ENCODE results near the gene TMEM190. TPM values are rescaled to one million over a fixed set of nuclear protein-coding genes. Genes with fewer than 3 reads are reported as not detected.

TMEM190 gene
- total and polyA plus RNA-seq, 10 of the 15 experiments (the other 5 are each of a cell fraction or from before 2014, with no cell fraction given): not detected

DNA sequence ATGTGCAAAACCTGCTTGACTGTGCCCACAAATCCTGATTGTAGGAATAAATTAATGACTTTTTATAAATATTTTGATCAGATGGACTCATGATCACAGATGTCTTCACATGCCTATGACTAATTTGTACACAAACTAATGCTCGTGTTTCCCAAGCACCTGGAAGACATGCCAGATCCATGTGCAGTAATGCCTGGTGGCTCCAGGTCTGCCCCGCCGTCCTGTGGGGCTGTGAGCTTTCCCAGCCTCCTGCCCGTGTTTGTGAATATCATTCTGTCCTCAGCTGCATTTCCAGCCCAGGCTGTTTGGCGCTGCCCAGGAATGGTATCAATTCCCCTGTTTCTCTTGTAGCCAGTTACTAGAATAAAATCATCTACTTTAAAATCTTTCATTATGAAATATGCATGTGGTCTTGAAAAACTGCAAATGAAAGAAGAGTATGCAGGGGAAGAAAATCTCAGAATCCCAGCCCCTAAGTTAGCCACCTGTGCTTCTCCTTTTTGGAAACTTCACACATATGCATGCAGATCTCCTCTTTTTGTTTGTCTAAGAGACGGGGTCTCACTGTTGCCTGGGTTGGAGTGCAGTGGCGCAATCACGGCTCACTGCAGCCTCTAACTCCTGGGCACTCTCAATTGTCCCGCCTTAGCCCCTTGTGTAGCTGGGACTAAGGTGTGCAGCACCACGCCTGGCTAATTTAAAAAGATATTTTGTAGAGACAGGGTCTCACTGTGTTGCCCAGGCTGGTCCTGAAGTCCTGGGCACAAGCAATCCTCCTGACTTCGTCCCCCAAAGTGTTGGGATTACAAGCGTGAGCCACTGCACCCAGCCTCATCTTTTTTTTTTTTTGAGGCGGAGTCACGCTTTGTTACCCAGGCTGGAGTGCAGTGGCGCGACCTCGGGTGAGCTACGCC, 15.3 kb downstream of the TMEM190 start (continued):
- TF ChIP-seq, protein P1, sequence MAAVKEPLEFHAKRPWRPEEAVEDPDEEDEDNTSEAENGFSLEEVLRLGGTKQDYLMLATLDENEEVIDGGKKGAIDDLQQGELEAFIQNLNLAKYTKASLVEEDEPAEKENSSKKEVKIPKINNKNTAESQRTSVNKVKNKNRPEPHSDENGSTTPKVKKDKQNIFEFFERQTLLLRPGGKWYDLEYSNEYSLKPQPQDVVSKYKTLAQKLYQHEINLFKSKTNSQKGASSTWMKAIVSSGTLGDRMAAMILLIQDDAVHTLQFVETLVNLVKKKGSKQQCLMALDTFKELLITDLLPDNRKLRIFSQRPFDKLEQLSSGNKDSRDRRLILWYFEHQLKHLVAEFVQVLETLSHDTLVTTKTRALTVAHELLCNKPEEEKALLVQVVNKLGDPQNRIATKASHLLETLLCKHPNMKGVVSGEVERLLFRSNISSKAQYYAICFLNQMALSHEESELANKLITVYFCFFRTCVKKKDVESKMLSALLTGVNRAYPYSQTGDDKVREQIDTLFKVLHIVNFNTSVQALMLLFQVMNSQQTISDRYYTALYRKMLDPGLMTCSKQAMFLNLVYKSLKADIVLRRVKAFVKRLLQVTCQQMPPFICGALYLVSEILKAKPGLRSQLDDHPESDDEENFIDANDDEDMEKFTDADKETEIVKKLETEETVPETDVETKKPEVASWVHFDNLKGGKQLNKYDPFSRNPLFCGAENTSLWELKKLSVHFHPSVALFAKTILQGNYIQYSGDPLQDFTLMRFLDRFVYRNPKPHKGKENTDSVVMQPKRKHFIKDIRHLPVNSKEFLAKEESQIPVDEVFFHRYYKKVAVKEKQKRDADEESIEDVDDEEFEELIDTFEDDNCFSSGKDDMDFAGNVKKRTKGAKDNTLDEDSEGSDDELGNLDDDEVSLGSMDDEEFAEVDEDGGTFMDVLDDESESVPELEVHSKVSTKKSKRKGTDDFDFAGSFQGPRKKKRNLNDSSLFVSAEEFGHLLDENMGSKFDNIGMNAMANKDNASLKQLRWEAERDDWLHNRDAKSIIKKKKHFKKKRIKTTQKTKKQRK (IDR thresholded peaks at IDR 0.05; ENCODE audit: low read depth, low read length): no peak
- TF ChIP-seq JUNB (IDR thresholded peaks at IDR 0.05) (no peak), MXI1 (IDR thresholded peaks at IDR 0.05; ENCODE audit: low read depth, low read length) (no peak), ETV6 (conservative IDR thresholded peaks at IDR 0.05 in 1 of 2, IDR thresholded peaks at IDR 0.05 in 1 of 2; ENCODE audit: borderline replicate concordance in 1 of 2, low read depth in 1 of 2) (no peak), E2F8 (IDR thresholded peaks at IDR 0.05; ENCODE audit: low read depth, partially characterized antibody) (no peak), POLR2A (IDR thresholded peaks at IDR 0.05; ENCODE audit: low read depth, low read length) (no peak), BCLAF1 (IDR thresholded peaks at IDR 0.05) (no peak), RUNX3 (IDR thresholded peaks at IDR 0.05; ENCODE audit: low read length) (no peak), HSF1 (IDR thresholded peaks at IDR 0.05; ENCODE audit: low read depth, low read length) (no peak), EGR1 (IDR thresholded peaks at IDR 0.05; ENCODE audit: borderline replicate concordance in 1 of 2, low read depth in 2 of 2, low read length in 2 of 2) (no peak), SMAD5 (IDR thresholded peaks at IDR 0.05; ENCODE audit: low read depth) (no peak), WRNIP1 (IDR thresholded peaks at IDR 0.05; ENCODE audit: borderline replicate concordance, low read depth, low read length) (no peak), IRF3 (IDR thresholded peaks at IDR 0.05) (no peak)

Data from GM12878 (cell line).